ENCODE measurements around the gene ZNF407.

Gene ZNF407

GRCh38 chr18:74902147-74902455 is 304.4 kb downstream of the ZNF407 start:
- TF ChIP-seq BACH2 (CRISPR knock-in tag; IDR thresholded peaks at IDR 0.05; ENCODE audit: borderline replicate concordance): no peak
- TF ChIP-seq TOX (CRISPR knock-in tag; IDR thresholded peaks at IDR 0.05; ENCODE audit: borderline replicate concordance): no peak
- TF ChIP-seq CSDC2 (CRISPR knock-in tag; IDR thresholded peaks at IDR 0.05): no peak
- TF ChIP-seq, protein P1, sequence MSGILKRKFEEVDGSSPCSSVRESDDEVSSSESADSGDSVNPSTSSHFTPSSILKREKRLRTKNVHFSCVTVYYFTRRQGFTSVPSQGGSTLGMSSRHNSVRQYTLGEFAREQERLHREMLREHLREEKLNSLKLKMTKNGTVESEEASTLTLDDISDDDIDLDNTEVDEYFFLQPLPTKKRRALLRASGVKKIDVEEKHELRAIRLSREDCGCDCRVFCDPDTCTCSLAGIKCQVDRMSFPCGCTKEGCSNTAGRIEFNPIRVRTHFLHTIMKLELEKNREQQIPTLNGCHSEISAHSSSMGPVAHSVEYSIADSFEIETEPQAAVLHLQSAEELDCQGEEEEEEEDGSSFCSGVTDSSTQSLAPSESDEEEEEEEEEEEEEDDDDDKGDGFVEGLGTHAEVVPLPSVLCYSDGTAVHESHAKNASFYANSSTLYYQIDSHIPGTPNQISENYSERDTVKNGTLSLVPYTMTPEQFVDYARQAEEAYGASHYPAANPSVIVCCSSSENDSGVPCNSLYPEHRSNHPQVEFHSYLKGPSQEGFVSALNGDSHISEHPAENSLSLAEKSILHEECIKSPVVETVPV (CRISPR knock-in tag; IDR thresholded peaks at IDR 0.05): no peak
- no peak for TF ChIP-seq POU6F1 (CRISPR knock-in tag; IDR thresholded peaks at IDR 0.05; ENCODE audit: borderline replicate concordance, low read depth)
- no peak for TF ChIP-seq ZNF565 (CRISPR knock-in tag; conservative IDR thresholded peaks at IDR 0.05; ENCODE audit: low read depth)
- ATAC-seq: no peak

GRCh38 chr18:74905247-74905646 is 307.6 kb downstream of the ZNF407 start:
- ATAC-seq: no peak
- TF ChIP-seq CSDC2 (CRISPR knock-in tag; IDR thresholded peaks at IDR 0.05) (no peak), ISL1 (CRISPR knock-in tag; IDR thresholded peaks at IDR 0.05) (no peak), RARB (CRISPR knock-in tag; IDR thresholded peaks at IDR 0.05) (no peak), ZNF70 (CRISPR knock-in tag; IDR thresholded peaks at IDR 0.05) (no peak), ZC3H10 (CRISPR knock-in tag; IDR thresholded peaks at IDR 0.05) (no peak), ZFP3 (CRISPR knock-in tag; IDR thresholded peaks at IDR 0.05) (no peak), TOX (CRISPR knock-in tag; IDR thresholded peaks at IDR 0.05; ENCODE audit: borderline replicate concordance) (no peak)
- TF ChIP-seq, protein P1 (CRISPR knock-in tag; IDR thresholded peaks at IDR 0.05): no peak
- TF ChIP-seq, protein P2, sequence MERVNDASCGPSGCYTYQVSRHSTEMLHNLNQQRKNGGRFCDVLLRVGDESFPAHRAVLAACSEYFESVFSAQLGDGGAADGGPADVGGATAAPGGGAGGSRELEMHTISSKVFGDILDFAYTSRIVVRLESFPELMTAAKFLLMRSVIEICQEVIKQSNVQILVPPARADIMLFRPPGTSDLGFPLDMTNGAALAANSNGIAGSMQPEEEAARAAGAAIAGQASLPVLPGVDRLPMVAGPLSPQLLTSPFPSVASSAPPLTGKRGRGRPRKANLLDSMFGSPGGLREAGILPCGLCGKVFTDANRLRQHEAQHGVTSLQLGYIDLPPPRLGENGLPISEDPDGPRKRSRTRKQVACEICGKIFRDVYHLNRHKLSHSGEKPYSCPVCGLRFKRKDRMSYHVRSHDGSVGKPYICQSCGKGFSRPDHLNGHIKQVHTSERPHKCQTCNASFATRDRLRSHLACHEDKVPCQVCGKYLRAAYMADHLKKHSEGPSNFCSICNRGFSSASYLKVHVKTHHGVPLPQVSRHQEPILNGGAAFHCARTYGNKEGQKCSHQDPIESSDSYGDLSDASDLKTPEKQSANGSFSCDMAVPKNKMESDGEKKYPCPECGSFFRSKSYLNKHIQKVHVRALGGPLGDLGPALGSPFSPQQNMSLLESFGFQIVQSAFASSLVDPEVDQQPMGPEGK (CRISPR knock-in tag; IDR thresholded peaks at IDR 0.05; ENCODE audit: borderline replicate concordance): no peak

DNA sequence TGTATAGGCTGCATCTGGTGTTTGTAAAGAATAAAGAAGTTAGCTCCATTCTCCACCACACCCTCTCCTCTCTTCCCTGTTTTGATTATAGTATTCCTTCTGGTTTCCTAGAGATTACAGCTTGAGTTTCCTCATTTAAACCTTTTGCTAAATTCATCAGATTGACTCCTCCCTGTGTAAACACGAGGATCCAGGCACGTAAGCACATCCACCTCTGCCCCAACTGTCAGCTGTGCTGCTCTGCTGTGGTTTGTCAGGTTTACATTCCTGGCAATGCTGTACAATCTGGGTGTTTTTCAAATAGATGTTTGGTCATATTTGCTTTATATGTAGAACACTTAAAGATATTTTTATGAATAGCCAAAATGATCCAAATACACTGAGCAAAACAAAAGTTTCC is 308.5 kb downstream of the ZNF407 start:
- TF ChIP-seq CREB5 (CRISPR knock-in tag; IDR thresholded peaks at IDR 0.05; ENCODE audit: low read depth): no peak
- no peak for TF ChIP-seq ARNTL (CRISPR knock-in tag; IDR thresholded peaks at IDR 0.05; ENCODE audit: borderline replicate concordance, low read depth)
- TF ChIP-seq ZFP3 (CRISPR knock-in tag; IDR thresholded peaks at IDR 0.05): no peak
- TF ChIP-seq, protein P2 (CRISPR knock-in tag; IDR thresholded peaks at IDR 0.05; ENCODE audit: borderline replicate concordance): no peak
- no peak for TF ChIP-seq TOX (CRISPR knock-in tag; IDR thresholded peaks at IDR 0.05; ENCODE audit: borderline replicate concordance)
- no peak for TF ChIP-seq POU6F1 (CRISPR knock-in tag; IDR thresholded peaks at IDR 0.05; ENCODE audit: borderline replicate concordance, low read depth)
- no peak for ATAC-seq

- TF ChIP-seq, protein P3, sequence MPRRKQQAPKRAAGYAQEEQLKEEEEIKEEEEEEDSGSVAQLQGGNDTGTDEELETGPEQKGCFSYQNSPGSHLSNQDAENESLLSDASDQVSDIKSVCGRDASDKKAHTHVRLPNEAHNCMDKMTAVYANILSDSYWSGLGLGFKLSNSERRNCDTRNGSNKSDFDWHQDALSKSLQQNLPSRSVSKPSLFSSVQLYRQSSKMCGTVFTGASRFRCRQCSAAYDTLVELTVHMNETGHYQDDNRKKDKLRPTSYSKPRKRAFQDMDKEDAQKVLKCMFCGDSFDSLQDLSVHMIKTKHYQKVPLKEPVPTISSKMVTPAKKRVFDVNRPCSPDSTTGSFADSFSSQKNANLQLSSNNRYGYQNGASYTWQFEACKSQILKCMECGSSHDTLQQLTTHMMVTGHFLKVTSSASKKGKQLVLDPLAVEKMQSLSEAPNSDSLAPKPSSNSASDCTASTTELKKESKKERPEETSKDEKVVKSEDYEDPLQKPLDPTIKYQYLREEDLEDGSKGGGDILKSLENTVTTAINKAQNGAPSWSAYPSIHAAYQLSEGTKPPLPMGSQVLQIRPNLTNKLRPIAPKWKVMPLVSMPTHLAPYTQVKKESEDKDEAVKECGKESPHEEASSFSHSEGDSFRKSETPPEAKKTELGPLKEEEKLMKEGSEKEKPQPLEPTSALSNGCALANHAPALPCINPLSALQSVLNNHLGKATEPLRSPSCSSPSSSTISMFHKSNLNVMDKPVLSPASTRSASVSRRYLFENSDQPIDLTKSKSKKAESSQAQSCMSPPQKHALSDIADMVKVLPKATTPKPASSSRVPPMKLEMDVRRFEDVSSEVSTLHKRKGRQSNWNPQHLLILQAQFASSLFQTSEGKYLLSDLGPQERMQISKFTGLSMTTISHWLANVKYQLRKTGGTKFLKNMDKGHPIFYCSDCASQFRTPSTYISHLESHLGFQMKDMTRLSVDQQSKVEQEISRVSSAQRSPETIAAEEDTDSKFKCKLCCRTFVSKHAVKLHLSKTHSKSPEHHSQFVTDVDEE (CRISPR knock-in tag; IDR thresholded peaks at IDR 0.05): no peak
- TF ChIP-seq ISL1 (CRISPR knock-in tag; IDR thresholded peaks at IDR 0.05) (no peak), ZFP30 (CRISPR knock-in tag; IDR thresholded peaks at IDR 0.05) (no peak), POU6F1 (CRISPR knock-in tag; IDR thresholded peaks at IDR 0.05; ENCODE audit: borderline replicate concordance, low read depth) (no peak), ESRRG (CRISPR knock-in tag; IDR thresholded peaks at IDR 0.05) (no peak), RARB (CRISPR knock-in tag; IDR thresholded peaks at IDR 0.05) (no peak), OSR1 (CRISPR knock-in tag; IDR thresholded peaks at IDR 0.05) (no peak), TOX (CRISPR knock-in tag; IDR thresholded peaks at IDR 0.05; ENCODE audit: borderline replicate concordance) (no peak)
- no peak for ATAC-seq
Observed at GRCh38 chr18:74914052-74914591, 316.5 kb downstream of the ZNF407 start.
